Hepatocyte (in vitro differentiated cells): ENCODE measurements around the gene CSHL1. TPM values are rescaled to one million over a fixed set of nuclear protein-coding genes. Genes with fewer than 3 reads are reported as not detected.

Source experiments
- DNase-seq: peaks from one replicate; pipeline ENCODE4 v3.0.0-alpha.2; 2016; ENCODE audit warnings: low spot score
- H2AFZ ChIP-seq: fragments of 200-600 bp; sonication (generic); 2 replicates; pipeline ENCODE4 v1.6.0; 2016; ENCODE audit warnings: antibody characterized with exemption, mild to moderate bottlenecking
- H3K27ac ChIP-seq: fragments of 200-600 bp; sonication (generic); 2 replicates; pipeline ENCODE4 v1.5.1; 2016; ENCODE audit warnings: mild to moderate bottlenecking
- H3K27me3 ChIP-seq: fragments of 200-600 bp; sonication (generic); 2 replicates; pipeline ENCODE4 v1.6.1; 2016
- H3K36me3 ChIP-seq: fragments of 200-600 bp; sonication (generic); replicated peaks from 2 replicates; pipeline ENCODE4 v1.5.1; 2016; ENCODE audit warnings: low read depth; ENCODE audit not compliant: insufficient read depth
- H3K4me1 ChIP-seq: fragments of 200-600 bp; sonication (generic); 2 replicates; pipeline ENCODE4 v1.5.1; 2016; ENCODE audit warnings: mild to moderate bottlenecking, moderate library complexity; ENCODE audit not compliant: insufficient read depth
- H3K4me2 ChIP-seq: fragments of 200-600 bp; sonication (generic); 2 replicates; pipeline ENCODE4 v1.6.0; 2016
- H3K4me3 ChIP-seq: fragments of 200-600 bp; sonication (generic); 2 replicates; pipeline ENCODE4 v1.5.1; 2016; ENCODE audit warnings: mild to moderate bottlenecking
- H3K79me2 ChIP-seq: fragments of 200-600 bp; sonication (generic); 2 replicates; pipeline ENCODE4 v1.6.0; 2017; ENCODE audit warnings: mild to moderate bottlenecking
- H3K9me2 ChIP-seq: fragments of 200-600 bp; sonication (generic); replicated peaks from 2 replicates; pipeline ENCODE4 v1.6.0; 2017; ENCODE audit warnings: mild to moderate bottlenecking; ENCODE audit not compliant: insufficient read depth
- H3K9me3 ChIP-seq: fragments of 200-600 bp; sonication (generic); 2 replicates; pipeline ENCODE4 v1.5.1; 2016; ENCODE audit warnings: low read depth, mild to moderate bottlenecking
- H4K20me1 ChIP-seq: fragments of 200-600 bp; sonication (generic); 2 replicates; pipeline ENCODE4 v1.6.0; 2016; ENCODE audit warnings: mild to moderate bottlenecking; ENCODE audit not compliant: insufficient read depth, poor library complexity, severe bottlenecking
- CTCF ChIP-seq: fragments of 200-600 bp; sonication (generic); IDR thresholded peaks from 2 replicates; pipeline ENCODE4 v1.5.1; 2016; ENCODE audit warnings: antibody characterized with exemption, mild to moderate bottlenecking; ENCODE audit not compliant: poor library complexity
- EZH2 ChIP-seq: fragments of 200-600 bp; sonication (generic); IDR thresholded peaks from 2 replicates; pipeline ENCODE4 v1.6.1; 2016; ENCODE audit warnings: antibody characterized with exemption, mild to moderate bottlenecking, borderline replicate concordance
- EZH2phosphoT487 ChIP-seq: fragments of 200-600 bp; sonication (generic); IDR thresholded peaks from one replicate; pipeline ENCODE4 v1.6.1; 2018; ENCODE audit warnings: antibody characterized with exemption, mild to moderate bottlenecking, low read depth, moderate library complexity; ENCODE audit not compliant: unreplicated experiment, severe bottlenecking
- WGBS: methylation state at CpG from one replicate; pipeline ENCODE4 v1.1.6; 2016; ENCODE audit warnings: low lambda C conversion rate; ENCODE audit errors: missing lambda C conversion rate; 5-methylcytosine and 5-hydroxymethylcytosine counted together
- polyA plus RNA-seq: library from polyadenylated mRNA; unstranded; fragments of >200 nt; fragmentation: Nextera tagmentation; extraction: Ambion mirVana; gene quantifications from 2 replicates; pipeline ENCODE4 v1.2.1, GENCODE V29; 2016
- total RNA-seq: library from RNA; depleted of rRNA; stranded (reverse); fragments of >200 nt; gene quantifications from 2 replicates; pipeline ENCODE4 v1.2.3, GENCODE V29; 2014

The CSHL1 gene
- total and polyA plus RNA-seq, 2 experiments from 2014 or later = not detected

- TF ChIP-seq EZH2phosphoT487 = no peak
- no peak for TF ChIP-seq EZH2
- no peak for TF ChIP-seq CTCF
- Histone ChIP-seq H4K20me1 (no peaks in the 10 kb centered on the region), H3K27me3 (no peaks in the 10 kb centered on the region), H3K79me2 (no peaks in the 10 kb centered on the region), H3K9me2 (no peaks in the 10 kb centered on the region), H3K4me1 (no peaks in the 10 kb centered on the region), H3K4me3 (no peak overlapping the region), H3K4me2 (no peak overlapping the region), H3K9me3 (no peaks in the 10 kb centered on the region), H3K27ac (no peak overlapping the region), H2AFZ (no peak overlapping the region), H3K36me3 (no peaks in the 10 kb centered on the region)
- 82% methylated on average over 11 of the region's 11 CpGs for WGBS
- DNase-seq = no peak
Observed at GRCh38 chr17:63954402-63955063, 43.5 kb upstream of the CSHL1 start.

- Histone ChIP-seq H3K27me3 (no peaks in the 10 kb centered on the region), H3K79me2 (no peaks in the 10 kb centered on the region), H3K9me2 (no peaks in the 10 kb centered on the region), H3K9me3 (no peaks in the 10 kb centered on the region), H4K20me1 (no peaks in the 10 kb centered on the region), H3K4me2 (no peak overlapping the region), H3K4me1 (no peaks in the 10 kb centered on the region), H3K27ac (no peak overlapping the region), H2AFZ (no peak overlapping the region), H3K4me3 (no peak overlapping the region), H3K36me3 (no peaks in the 10 kb centered on the region)
- peak; percentile 69 for DNase-seq
- WGBS = 86% methylated on average over 28 of the region's 29 CpGs
- no peak for TF ChIP-seq EZH2
- peak; percentile 51 for TF ChIP-seq CTCF
Observed at GRCh38 chr17:63950940-63951907, 40.2 kb upstream of the CSHL1 start.

- TF ChIP-seq EZH2phosphoT487 = no peak
- no peak for TF ChIP-seq CTCF
- no peak for TF ChIP-seq EZH2
- H4K20me1 ChIP-seq = no peaks in the 10 kb centered on the region
- H3K27me3 ChIP-seq = no peaks in the 10 kb centered on the region
- no peak overlapping the region for H3K4me2 ChIP-seq
- H2AFZ ChIP-seq = no peak overlapping the region
- no peaks in the 10 kb centered on the region for H3K9me2 ChIP-seq
- no peak for DNase-seq
- no peaks in the 10 kb centered on the region for H3K9me3 ChIP-seq
- H3K4me3 ChIP-seq = no peak overlapping the region
- H3K4me1 ChIP-seq = no peaks in the 10 kb centered on the region
- H3K79me2 ChIP-seq = no peaks in the 10 kb centered on the region
- no peak overlapping the region for H3K27ac ChIP-seq
- 76% methylated on average over 14 of the region's 18 CpGs for WGBS
- H3K36me3 ChIP-seq = no peaks in the 10 kb centered on the region
Observed at GRCh38 chr17:63949576-63950250, 38.7 kb upstream of the CSHL1 start.
